HL-60 (cell line): ENCODE measurements around the gene TCEAL6.
"Not testable (repeated sequence)": the region's sequence is repeated elsewhere in the genome, so short reads cannot be mapped to it uniquely, and the experiment has no call there.

Source experiments
- GABPA ChIP-seq: IDR thresholded peaks from 2 replicates; pipeline ENCODE4 v1.6.1; 2012; ENCODE audit warnings: low read depth
- POLR2AphosphoS5 ChIP-seq: IDR thresholded peaks from 2 replicates; pipeline ENCODE4 v1.6.1; 2012; ENCODE audit warnings: low read depth
- REST ChIP-seq: IDR thresholded peaks from 2 replicates; pipeline ENCODE4 v1.6.1; 2012; ENCODE audit warnings: low read depth; ENCODE audit not compliant: insufficient replicate concordance
- TF ChIP-seq, protein P1 (sequence below): IDR thresholded peaks from one replicate; pipeline ENCODE4 v1.5.1; 2011; ENCODE audit warnings: low read length, control low read depth, inconsistent platforms; ENCODE audit not compliant: insufficient read depth

GRCh38 chrX:102142274-102142673 is at the start of gene TCEAL6:
- not testable (repeated sequence) for TF ChIP-seq POLR2AphosphoS5, GABPA, REST
- TF ChIP-seq, protein P1, sequence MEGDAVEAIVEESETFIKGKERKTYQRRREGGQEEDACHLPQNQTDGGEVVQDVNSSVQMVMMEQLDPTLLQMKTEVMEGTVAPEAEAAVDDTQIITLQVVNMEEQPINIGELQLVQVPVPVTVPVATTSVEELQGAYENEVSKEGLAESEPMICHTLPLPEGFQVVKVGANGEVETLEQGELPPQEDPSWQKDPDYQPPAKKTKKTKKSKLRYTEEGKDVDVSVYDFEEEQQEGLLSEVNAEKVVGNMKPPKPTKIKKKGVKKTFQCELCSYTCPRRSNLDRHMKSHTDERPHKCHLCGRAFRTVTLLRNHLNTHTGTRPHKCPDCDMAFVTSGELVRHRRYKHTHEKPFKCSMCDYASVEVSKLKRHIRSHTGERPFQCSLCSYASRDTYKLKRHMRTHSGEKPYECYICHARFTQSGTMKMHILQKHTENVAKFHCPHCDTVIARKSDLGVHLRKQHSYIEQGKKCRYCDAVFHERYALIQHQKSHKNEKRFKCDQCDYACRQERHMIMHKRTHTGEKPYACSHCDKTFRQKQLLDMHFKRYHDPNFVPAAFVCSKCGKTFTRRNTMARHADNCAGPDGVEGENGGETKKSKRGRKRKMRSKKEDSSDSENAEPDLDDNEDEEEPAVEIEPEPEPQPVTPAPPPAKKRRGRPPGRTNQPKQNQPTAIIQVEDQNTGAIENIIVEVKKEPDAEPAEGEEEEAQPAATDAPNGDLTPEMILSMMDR = not testable (repeated sequence)
